GM11168 (cell line): ENCODE measurements around the gene CRPPA.

Experiments
- in situ Hi-C: fragments of 300-500 bp; cut with MboI; formaldehyde crosslinking; loops from one replicate; pipeline ENCODE4 v1.12.0; 2022; ENCODE audit warnings: low sequenced_read_pairs; ENCODE audit not compliant: unreplicated experiment

Gene CRPPA

DNA sequence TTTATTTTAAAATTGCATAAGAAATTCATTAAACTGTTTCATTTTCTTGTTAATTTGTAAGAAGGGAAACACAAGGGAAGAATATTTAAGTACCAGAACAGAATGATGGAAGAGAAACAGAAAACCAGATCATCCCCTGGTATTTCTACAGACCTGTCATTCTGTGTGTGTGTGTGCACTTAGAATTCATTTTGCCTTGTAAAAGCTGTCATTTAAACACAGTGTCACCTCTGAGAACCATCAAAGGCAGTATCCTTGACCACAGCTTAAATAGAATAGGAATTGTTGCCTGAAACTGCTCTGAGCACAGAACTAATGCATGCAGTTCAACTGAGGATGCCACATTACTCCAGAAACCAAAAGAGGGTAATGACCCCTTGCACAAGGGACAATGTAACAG lies 6.8 kb upstream of the CRPPA start:
- in situ Hi-C loops: no loop called here

DNA sequence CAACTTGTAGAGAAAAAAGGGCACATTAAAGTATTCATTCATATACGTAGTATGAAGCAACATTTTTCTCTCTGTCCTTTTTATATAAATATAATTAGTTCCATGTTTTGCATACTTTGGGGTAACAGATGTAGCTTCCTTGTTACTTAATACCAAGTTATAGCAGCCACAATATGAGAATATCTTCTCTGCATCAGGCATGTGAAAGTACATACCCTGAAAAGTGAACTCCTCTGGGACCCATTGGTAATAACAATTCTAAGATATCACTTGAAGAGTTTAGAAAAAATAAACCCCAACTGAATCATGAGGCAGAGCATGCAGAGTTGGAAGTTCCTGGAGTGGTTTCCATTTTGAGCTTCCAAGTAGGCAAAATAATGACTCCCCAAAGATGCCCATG lies 2.4 kb upstream of the CRPPA start:
- in situ Hi-C loops: no loop called here

DNA sequence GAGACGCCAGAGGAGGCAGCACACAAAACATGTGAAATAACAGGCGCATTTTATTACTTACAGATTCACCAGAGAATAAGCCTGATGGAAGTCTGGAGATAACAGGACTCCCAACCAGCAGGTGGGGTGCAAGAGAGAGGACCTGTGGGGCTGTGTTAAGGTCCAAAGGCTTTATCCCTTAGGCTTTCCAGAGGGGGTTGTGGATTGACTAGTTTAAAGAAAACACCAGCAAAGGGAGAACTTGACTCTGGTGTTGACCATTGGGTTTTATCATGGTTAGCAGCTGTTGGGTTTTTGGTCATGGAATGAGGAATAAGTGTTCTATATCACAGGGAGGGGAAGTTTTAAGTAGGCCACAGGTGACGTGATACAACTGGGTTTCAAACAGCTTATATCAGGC lies 1.6 kb upstream of the CRPPA start:
- in situ Hi-C loops: no loop called here

DNA sequence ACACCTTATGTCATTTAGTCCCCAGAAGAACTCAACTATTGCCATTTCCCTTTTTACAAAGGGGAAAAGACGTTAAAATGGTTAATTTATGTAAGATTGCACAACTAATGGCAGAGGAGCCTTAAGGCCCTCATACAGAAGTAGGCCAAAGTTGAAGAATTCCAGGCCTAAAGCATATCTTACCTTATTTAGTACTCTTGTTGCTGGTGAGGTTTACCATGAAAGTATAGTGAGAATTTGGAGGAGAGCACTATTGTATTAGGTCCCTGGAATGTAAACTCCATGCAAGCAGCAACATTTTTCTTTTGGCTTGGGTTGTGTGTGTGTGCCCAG lies 731 bp upstream of the CRPPA start:
- in situ Hi-C loops: no loop called here

DNA sequence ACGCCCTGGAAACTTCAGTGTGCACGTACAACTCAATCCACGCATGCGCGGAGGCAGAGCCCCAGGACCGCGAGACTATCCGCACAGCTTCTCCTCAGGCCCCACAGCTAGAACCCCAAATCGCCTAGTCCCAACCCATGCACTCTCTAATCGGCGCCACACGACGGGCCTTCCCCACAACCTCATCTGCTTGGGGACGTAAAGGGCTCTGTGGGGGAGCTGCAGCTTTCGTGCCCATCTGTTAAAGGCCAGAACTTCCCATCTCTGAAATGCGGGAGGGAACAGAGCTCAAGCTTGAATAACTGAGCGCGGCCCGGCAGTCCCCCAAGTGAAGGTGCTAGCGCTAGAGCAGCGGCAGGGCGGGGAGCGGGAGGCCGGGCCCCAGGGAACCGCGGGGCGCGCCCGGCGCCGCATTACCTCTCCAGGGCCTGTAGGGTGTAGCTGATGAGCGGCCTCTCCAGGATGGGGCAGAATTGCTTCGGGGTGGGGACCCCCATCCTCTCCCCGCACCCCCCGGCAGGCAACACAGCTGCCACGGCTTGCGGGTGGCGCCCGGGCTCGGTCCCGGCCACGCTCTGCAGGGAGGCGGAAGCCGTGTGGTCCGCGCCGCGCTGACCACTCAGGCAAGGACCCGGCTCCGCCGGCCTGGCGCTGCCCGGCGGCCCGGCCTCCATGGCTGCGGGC lies 547 bp downstream of the CRPPA start:
- in situ Hi-C loops: no loop called here

DNA sequence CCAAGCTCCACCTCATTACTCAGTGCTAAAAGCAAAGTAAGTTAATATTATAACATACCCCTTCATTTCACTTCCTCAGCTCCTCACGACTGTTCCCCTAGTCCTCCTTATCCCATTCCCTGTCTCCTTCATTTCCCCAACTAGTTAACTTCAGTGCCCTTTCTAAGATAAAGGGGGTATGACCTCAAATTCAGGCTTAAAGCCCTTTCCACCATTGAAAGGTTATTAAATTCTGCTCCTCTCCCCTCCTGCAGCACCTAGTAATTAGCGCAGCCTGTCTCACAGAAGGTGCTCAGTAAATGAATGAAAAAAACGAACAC lies 1.0 kb downstream of the CRPPA start:
- in situ Hi-C loops: no loop called here

DNA sequence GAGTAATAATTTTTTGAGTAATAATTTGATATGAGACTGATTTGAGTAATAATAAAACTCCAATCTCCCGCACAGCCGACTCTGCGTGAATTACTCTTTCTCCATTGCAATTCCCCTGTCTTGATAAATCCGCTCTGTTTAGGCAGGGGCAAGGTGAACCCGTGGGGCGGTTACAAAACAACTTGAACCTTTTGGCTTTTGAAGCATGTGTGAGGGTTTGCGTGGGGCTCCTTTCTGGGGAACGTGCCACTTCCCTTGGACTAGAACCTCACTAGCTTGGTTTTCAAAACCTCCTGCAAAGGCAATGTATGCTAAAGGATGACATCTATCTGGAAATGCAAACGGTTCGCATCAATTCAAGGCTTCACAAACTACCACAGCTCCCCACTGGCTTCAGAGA lies 1.5 kb downstream of the CRPPA start:
- in situ Hi-C loops: no loop called here

DNA sequence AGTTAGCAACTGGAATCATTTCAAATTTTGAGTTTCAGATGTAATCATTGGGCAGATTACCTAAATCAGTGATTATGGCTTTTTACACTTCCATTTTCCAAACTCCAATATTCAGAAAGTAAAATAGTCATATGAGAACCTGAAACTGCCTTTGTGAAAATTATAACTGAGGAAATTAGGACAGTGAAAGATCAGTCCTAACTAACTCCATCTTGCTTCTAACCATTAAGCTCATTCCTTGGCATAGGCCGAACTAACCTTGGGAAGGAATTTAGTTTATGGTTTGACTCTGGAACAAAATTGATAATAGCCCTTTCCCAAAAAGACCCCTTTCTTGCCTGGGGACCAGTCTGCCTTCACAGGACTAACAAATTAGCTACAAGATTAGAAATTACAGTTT lies 2.2 kb downstream of the CRPPA start:
- in situ Hi-C loops: no loop called here

DNA sequence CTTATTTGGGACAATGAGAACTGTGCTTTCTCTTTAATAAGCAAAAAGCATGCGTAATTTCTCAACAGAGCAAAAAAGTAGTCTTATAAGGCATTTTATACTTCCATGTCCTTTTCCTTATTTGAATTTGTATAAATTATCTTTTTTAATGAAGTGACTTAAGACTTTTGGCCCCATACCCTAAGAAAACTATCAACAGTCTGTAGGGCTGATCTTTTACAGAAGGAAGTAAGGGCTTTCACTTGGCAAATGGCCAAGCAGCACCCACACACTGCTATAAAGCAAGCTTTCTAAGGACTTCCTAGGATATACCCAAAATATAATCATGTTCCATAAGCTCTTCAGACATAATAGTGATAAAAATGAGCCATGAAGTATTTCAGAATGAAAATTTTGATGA lies 3.4 kb downstream of the CRPPA start:
- in situ Hi-C loops: no loop called here

DNA sequence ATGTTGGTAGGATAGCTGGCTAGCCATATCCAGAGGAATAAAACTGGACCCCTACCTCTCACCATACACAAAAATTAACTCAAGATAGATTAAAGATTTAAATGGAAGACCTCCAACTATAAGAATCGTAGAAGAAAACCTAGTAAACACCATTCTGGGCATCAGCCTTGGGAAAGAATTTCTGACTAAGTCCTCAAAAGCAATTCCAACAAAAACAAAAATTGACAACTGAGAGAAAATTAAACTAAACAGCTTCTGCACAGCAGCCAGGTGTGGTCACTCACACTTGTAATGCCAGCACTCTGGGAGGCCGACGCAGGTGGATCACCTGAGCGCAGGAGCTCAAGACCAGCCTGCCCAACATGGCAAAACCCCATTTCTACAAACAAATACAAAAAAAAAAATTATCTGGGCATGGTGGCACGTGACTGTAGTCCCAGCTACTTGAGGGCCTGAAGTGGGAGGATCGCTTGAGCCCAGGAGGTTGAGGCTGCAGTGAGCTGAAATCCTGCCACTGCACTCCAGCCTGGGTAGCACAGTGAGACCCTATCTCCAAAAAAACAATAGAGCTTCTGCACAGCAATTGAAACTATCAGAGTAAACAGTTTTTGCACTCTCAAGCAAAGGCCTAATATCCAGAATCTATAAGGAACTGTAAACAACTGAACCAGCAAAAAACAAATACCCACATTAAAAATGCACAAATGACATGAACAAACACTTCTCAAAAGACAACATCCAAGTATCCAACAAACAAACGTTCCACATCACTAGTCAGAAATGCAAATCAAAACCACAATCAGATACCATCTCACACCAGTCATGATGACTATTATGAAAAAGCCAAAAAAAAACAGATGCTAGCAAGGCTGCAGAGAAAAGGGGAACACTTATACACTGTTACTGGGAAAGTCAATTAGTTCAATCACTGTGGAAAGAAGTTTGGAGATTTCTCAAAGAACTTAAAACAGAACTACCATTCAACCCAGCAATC lies 4.8 kb downstream of the CRPPA start:
- in situ Hi-C loops: no loop called here

DNA sequence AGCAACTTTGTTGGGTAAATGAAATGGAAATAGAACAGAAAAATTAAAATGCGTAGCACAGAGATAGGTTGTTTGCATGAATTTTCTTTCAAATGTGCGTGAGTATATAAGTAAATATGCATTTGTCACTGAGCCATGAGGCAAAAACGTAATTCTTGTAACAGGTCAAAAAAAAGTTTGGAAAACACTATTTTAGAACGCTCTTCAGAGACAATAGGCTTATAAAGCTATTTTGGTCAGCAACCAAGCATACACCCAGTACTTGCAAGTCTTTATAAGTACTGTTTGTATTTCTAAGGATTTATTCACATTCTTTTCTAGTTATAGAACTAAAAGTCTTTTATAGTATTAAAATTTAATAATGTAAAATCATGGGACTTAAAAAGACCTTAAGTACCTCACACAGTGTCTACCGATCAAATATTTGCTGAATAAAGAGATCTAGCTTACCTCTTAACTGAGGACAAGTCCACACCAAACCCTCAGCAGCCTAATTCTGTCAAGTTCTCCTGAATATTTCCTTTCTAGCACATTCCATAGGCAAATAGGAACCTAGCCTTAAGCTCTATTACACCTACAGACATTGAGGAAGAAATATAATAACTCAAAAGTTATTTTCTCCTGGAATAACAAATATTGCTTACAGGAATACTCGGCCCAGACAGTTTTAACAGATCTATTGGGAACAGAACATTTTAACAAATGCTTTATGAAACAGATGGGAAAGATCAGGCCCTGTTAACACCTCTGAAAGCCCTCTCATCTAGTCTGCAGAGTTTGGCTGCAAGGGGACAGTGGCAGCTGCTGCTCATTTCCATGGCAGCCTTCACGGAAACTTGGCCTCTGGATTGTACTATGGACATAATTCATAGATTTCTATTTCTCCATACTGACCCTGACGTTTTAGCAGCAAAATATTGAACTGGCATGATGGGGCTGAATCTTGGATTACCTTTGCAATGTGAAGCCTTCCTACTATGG lies 8.8 kb downstream of the CRPPA start:
- in situ Hi-C loops: no loop called here

DNA sequence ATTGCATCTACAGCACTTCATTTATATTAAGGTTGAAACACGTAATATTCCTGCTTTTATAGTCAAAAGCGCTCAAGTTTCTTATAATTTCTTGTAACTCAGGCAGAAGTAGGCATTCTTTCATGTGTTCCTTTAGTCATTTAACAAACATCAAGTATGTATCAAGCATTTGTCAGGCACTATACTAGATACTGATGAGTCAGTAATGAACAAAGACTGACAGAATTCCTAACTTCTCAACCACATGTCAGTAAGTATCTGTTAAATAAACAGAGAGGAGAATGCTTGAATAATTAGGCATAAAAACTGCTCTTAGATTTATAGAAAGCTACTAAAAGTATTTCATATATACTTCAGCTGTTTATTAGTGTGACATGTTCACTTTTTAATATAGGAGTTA lies 9.9 kb downstream of the CRPPA start:
- in situ Hi-C loops: no loop called here

DNA sequence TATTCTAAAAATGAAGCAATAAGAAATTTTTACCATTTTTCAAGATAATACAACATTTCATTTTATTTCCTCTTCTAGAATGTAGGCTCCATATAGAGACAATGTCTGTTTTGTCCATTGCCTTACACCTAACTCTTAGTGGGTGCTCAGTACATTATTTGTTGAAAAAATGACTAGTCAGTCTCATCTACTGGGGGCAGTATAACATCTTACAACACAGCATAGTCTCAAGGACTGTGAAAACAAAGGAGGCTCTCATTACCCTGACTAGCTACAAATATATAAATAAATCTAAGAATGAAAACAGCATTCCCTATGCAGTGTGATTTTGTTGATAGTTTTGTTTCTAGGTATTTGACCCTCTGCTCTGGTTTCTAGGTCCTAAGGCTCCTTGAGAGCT lies 11.6 kb downstream of the CRPPA start:
- in situ Hi-C loops: no loop called here

DNA sequence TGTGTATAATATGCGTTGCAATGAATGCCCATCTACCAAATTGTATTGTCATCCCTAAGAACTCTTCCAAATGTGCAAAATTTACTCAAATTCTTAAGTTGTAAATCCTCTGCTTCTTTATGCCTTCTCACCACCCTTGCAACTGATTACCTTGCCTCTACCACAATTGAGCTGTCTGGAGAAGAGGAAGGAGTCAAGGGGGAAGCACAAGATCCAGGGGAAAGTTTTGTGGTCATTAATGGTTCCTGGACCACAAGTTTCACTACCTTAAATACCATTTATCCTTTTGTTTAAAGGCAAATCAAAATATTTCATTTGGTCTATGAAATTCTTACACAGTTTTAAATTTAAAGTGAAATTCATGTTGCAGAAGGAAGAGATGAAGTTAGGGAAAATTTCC lies 16.7 kb downstream of the CRPPA start:
- in situ Hi-C loops: no loop called here

DNA sequence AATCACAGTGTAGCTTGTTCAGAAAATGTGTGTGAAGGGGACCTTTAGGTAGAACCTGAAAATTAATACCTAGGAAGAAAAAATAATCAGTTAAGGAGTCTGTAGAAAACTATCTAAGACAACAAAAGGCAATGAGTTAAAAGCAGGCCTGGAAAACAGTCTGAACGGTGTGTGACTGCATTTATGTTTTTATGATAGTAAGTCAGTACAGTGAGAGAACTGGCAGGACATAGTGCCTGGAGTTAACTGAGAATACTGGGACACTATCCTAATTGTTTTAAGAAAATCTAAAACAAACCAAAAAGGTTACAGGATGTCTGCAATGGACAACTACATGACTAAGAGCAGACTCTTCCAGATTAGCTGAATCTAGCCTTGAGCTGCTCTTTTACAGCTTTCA lies 17.9 kb downstream of the CRPPA start:
- in situ Hi-C loops: no loop called here

DNA sequence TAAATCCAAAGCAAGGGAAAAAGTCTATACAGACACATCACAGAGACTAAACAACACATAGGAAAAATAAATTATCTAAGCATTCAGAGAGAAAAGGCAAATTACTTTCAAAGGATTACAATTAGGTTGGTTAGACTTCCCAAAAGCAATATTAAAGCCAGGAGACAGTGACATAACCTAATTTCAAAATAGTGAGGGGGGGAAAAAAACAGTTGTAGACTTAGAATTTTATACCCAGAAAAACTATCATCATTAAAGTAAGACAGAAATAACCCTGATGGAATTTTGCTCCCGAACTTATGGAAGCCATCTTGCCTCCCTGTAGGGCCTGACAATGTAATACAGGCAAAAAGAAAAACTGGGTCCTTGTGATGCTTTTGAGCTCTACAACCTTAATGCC lies 18.4 kb downstream of the CRPPA start:
- in situ Hi-C loops: no loop called here

DNA sequence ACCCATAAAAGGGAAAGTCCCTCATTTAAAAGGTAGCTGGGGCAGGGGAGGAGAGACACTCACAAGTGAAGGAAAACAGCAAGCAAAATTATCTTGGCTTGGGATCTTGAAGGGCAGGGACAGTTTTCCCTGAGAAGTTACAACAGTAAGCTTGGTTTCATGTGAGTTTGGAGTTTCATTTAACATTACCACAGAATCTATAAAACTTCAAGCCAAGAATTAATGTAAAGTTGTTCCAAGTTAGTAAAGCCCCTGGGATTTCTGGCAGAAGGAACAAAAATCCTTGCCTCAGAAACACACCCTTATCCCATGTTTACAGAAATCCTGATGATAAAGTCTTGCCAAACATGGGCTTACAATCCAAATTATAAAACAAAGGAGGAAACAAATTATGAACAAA lies 19.2 kb downstream of the CRPPA start:
- in situ Hi-C loops: no loop called here

DNA sequence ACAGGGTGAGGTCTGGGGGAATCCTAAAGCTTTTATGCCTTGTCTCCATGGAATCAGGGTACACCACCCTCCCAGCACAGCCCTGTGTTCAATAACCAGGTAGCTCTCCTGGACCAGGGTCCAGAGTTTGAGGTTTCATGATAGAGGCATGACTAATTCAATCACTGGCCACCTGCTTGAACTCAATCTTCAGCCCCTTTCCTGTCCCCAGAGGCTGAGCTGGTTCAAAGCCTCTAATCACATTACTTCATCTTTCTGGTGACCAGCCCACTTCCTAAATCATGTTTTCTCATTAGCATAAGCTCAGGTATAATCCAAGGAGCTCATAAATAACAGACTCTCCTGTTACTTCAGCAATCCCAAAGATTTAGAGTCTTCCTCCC lies 20.5 kb downstream of the CRPPA start:
- in situ Hi-C loops: no loop called here

DNA sequence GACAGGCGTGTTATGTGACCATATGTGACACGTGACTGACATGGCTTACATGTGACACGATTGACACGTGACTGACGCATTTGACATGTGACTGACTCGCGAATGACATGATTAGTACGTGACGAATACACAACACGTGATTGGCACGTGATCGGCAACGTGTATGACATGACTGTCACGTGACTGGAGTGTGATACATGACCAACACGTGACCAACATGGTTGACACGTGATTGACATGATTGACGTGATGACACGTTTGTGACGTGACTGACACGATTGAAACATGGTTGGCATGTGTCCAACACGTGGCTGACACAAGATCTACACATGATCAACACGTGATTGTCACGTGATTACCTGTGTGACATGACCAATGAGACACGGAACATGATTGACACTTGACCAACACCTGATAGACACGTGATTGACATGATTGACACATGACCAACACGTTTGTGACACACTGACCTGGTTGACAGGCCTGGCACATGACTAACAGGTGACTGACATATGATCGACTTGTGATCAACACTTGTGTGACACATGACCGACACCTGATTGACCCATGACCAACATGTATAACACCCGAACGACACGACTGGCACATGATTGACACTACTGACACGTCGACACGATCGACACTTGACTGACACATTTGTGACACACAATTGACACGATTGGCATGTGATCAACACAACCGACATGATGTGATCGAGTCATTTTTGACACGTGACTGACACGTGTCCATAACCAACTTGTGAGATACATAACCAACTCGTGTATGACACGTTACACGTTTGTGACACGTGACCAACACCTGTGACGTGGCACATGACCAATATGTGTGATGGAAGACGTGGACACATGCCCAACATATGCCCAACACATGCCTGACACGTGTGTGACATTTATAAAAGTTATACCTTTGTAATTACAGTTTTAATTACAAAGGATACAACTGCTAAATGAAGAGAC lies 21.1 kb downstream of the CRPPA start:
- in situ Hi-C loops: no loop called here
